ENCODE measurements around the gene RYR2.

RYR2 gene

GRCh38 chr1:237041795-237042525 is at the start of gene RYR2:
Gene RYR2 (plus strand): TSS chr1:237042184. CDS start chr1:237042522, 338 bp downstream.
- DNase-seq, result no peak

DNA sequence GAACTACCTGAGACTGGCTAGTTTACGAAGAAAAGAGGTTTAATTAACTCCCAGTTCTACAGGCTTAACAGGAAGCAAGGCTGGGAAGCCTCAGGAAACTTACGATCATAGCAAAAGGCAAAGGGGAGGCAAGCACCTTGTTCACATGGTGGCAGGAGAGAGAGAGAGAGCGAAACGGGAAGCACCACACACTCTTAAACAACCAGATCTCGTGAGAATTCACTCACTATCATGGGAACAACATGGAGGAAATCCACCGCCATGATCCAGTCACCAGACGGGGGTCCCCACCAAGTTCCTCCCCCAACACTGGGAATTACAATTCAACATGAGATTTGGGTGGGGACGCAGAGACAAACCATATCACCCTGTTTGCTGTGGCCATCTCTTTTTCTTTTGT is 49.5 kb upstream of the RYR2 start:
- DNase-seq, result no peak

GRCh38 chr1:236994450-236994849 is 47.5 kb upstream of the RYR2 start:
- DNase-seq, result no peak

DNA sequence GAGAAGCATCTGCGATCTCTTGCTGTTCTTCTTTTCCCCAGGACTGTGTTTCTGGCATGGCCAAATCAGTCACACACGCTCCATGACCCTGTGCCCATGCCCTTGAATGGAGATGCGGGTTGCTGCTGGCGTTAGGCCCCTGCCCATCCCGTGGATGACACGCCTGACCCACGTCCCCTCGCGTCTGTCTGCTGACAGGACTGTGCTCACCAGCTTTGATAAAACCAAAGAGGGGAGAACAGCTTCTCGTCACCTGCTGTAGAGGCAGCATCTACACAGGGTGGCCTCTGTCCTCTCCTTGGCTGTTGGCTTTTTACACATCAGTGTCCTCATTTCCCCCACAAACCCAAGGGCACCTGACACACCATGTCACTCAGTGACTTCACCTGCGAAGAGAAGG is 44.6 kb upstream of the RYR2 start:
- DNase-seq, result no peak

DNA sequence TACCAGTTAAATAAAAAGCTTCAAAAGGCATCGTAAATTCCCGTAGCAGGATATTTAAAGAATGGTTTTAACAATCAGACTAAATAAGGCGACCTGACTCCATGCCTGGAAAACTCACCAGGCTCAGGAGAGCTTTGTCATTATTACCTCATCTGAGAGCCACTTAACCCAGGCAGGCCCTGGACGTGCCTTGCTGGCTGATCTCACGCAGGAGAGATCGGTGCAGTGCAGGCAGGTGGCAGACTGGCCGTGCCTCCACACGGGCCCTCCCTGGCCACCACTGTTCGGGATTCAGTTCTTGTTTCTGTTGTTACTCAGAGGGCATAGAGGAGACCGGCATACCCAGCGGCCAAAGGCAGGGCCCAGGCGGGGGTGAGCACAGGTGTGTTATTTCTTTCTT is 44.1 kb upstream of the RYR2 start:
- DNase-seq, result no peak

DNA sequence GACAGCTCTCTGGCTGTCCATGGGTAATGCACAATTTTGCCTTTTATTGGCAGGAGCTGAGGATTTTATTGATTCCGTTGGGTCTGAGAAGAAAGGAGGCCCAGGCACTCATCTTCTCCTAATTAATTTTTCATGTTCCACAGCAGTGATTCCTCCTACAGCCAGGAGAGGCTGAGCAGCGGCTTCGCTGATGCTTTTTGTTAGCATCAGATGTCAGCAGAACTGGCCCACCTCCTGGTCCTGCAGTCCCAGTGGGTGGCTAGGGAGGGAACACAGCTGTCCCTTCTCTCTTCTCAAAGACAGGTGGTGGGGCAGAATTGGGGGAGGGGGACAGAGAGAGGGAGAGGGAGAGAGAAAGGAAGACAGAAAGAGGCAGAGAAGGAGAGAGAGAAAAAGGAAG is 43.4 kb upstream of the RYR2 start:
- DNase-seq, result no peak

- DNase-seq, result no peak
Observed at GRCh38 chr1:237000191-237000590, 41.8 kb upstream of the RYR2 start.

- DNase-seq, result no peak
Observed at GRCh38 chr1:237003516-237003915, 38.5 kb upstream of the RYR2 start.

GRCh38 chr1:237004116-237004515 is 37.9 kb upstream of the RYR2 start, which contains the start of gene MT1HL1:
Gene MT1HL1 (minus strand): TSS chr1:237004441. CDS start chr1:237004372, 69 bp downstream.
- no peak for DNase-seq

GRCh38 chr1:237005674-237006073 is 36.3 kb upstream of the RYR2 start:
- DNase-seq, result no peak

DNA sequence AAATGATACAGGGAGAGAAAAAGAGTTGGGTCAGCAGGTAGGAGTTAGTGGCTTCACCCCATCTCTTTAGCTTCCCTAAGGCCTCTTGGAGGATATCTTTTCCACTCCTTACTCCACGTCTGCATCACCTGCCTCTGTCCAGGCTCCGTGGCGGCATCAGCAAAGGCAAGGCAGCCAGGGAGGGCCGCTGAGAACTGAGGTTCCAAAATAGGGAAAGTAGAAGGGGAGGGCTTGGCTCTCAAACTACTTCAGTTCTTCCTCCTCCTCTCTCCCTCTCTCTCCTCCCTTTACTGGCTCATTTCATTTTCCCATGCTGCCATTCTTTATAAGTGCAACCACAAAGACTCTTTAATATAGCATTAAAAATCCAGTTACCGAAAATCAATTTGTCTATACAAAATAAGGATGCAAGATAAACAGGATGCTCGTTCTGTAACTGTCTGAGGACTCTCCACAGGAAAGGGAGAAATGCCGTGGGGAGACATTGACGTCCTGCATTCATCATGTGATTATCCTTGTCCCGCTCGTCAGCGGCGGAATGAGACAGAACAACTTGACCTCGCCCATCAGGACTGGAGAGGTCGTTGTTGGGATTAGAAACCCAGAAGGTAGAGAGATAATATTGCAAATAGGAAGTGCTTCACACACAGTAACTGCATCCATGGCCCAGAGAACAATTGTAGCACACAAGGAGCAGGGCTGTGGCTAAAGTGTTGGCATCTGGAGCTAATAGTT is 34.7 kb upstream of the RYR2 start:
- no peak for DNase-seq

GRCh38 chr1:237009611-237010010 is 32.4 kb upstream of the RYR2 start:
- no peak for DNase-seq

DNA sequence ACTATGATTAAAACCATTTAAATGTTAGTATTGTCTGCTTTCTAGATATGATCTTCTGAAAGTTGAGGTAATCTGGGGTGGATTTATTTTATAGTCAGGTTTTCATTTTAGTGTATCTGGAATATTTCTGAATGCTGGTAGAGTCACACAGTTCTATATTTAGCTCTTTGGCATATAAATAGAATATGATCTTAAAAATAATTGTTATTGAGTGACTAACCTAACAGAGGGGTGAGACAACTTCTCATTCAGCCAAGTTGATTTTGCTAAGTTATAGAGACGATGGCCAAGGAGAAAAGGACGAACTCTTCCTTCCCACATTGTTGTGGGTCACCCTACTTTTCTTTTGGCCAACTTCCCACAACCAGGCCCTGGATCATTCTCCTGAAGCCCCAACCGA is 30.6 kb upstream of the RYR2 start:
- no peak for DNase-seq

GRCh38 chr1:237012361-237012760 is 29.6 kb upstream of the RYR2 start:
- DNase-seq, result no peak

- no peak for DNase-seq
Observed at GRCh38 chr1:237012788-237013383, 29.1 kb upstream of the RYR2 start.

GRCh38 chr1:237013608-237014007 is 28.4 kb upstream of the RYR2 start:
- DNase-seq, result no peak

- DNase-seq, result no peak
Observed at GRCh38 chr1:237016626-237017025, 25.4 kb upstream of the RYR2 start.

DNA sequence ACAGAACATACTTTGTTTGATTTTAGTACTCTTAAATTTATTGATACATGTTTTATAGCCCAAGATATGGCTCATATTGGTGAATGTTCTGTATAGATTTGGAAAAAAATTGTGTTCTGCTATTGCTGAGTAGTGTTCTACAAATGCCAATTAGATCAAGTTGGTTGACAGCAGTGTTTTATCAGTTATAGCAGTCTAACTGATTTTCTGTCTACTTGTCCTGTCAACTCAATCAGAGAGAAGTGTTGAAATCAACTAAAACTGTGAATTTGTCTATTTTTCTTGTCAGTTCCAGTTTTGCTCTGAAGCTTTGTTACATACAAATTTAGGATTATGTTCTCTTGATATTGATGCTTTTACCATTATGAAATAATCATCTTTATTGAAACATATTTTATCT is 23.1 kb upstream of the RYR2 start:
- DNase-seq, result no peak

- DNase-seq, result no peak
Observed at GRCh38 chr1:237025358-237026074, 16.5 kb upstream of the RYR2 start.

- no peak for DNase-seq
Observed at GRCh38 chr1:237029240-237029639, 12.7 kb upstream of the RYR2 start.

DNA sequence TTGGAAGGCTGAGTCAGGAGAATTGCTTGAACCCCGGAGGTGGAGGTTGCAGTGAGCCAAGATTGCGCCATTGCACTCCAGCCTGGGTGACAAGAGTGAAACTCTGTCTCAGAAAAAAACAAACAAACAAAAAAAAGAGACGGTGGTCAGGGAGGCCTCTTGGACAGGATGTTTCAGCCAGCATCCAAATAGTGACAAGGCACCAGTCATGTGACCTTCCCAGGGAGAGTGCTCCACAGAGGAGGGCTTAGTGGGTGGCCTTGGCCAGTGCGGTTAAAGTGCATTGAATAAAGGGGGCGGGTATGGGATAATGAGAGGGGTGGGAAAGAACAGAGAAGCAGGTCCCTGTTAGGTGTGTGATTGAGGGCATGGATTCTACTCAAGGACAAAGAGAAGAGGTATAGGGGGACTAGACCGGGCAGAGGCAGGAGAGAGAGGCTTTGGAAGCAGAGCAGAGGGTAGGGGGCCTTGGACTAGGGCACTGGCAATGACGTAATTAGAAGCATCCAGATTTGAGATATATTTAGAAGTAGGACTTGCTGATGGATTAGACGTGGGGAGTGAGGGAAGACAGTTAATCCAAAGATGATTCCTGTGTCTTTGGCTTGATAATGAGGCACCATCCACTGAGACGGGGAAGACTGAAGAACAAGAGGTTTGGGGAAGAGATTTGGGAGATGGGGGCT is 12.0 kb upstream of the RYR2 start:
- no peak for DNase-seq

DNA sequence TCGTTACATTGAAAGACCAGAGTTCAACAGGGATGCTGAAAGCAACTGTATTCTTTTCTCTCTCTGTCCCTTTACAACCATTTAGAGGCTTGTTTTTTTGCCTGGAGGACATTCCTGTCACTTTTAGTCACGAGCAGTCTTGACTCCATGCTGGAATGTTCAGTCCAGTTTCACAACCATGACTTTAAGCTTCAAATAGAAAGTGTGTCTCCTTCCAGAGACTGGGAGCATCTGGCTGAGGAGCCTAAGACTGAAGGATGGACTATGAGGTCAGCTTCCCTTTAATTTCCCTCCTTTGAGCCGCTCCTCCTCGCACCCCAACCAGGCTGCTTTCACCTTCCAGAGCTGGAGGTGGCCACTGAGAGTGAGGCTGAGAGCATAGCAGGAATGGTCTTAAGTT is 10.5 kb upstream of the RYR2 start:
- no peak for DNase-seq

DNA sequence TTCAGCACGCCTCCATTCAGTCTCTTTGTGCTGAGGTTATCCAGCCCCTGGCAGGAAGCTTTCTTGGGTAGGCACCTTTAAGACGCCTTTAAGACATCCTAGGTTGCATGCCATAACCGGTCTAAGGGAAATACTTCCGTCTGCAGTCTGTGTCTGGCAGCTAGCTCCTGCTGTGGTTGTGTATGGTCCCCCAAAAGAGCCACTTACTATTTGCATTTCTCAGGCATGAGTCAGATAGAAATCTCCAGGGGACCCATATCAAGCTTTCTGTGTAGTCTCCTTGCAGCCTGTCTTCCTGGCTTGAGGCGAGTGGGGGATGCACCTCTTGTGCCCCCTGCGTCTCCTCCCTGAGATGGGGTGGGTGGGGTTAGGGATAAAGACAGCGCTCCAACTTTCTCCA is 10.0 kb upstream of the RYR2 start:
- DNase-seq, result no peak

All from NCI-H1417 treated with DMSO at 0.1 percent for 48 hours (cell line).